OCI-LY1 (cell line): Measurements from ENCODE around the gene ACTR8.

Experiments
- H2AFZ ChIP-seq: fragments of 200-600 bp; sonication (generic), shearing (Covaris generic); 2 replicates; pipeline ENCODE4 v1.6.0; 2014; ENCODE audit warnings: antibody characterized with exemption, mild to moderate bottlenecking, low read length
- H3F3A ChIP-seq: fragments of 200-600 bp; sonication (generic), shearing (Covaris generic); 2 replicates; pipeline ENCODE4 v1.6.0; 2014; ENCODE audit warnings: mild to moderate bottlenecking, antibody characterized with exemption, low read length, moderate library complexity; ENCODE audit not compliant: insufficient read depth
- H3K27ac ChIP-seq: fragments of 200-600 bp; sonication (generic); 2 replicates; pipeline ENCODE4 v1.5.1; 2014; ENCODE audit warnings: low read length, mixed run types, mild to moderate bottlenecking, low read depth; ENCODE audit not compliant: poor library complexity, severe bottlenecking
- H3K27me3 ChIP-seq: fragments of 200-600 bp; sonication (generic); 2 replicates; pipeline ENCODE4 v1.6.0; 2014; ENCODE audit warnings: antibody characterized with exemption, mild to moderate bottlenecking, low read length, moderate library complexity; ENCODE audit not compliant: insufficient read depth
- H3K36me3 ChIP-seq: fragments of 200-600 bp; sonication (generic); 2 replicates; pipeline ENCODE4 v1.6.1; 2014; ENCODE audit warnings: mild to moderate bottlenecking, antibody characterized with exemption, low read length, moderate library complexity, mixed read lengths; ENCODE audit not compliant: insufficient read depth
- H3K4me1 ChIP-seq: fragments of 200-600 bp; sonication (generic); 2 replicates; pipeline ENCODE4 v1.5.1; 2014; ENCODE audit warnings: mild to moderate bottlenecking, low read length, moderate library complexity; ENCODE audit not compliant: insufficient read depth, severe bottlenecking
- H3K4me2 ChIP-seq: fragments of 200-600 bp; sonication (generic), shearing (Covaris generic); 2 replicates; pipeline ENCODE4 v1.6.1; 2014; ENCODE audit warnings: low read length
- H3K4me3 ChIP-seq: fragments of 200-600 bp; sonication (generic); 2 replicates; pipeline ENCODE4 v1.5.1; 2014; ENCODE audit warnings: low read length, low read depth, mild to moderate bottlenecking, mixed read lengths; ENCODE audit not compliant: poor library complexity, severe bottlenecking
- H3K79me2 ChIP-seq: fragments of 200-600 bp; shearing (Covaris generic); 2 replicates; pipeline ENCODE4 v1.6.1; 2016; ENCODE audit warnings: mixed run types, low read length, mixed read lengths; ENCODE audit not compliant: insufficient read depth
- H3K9ac ChIP-seq: fragments of 200-600 bp; sonication (generic), shearing (Covaris generic); 2 replicates; pipeline ENCODE4 v1.6.1; 2014; ENCODE audit warnings: mild to moderate bottlenecking, low read length, mixed read lengths
- H3K9me2 ChIP-seq: fragments of 200-600 bp; sonication (generic), shearing (Covaris generic); 2 replicates; pipeline ENCODE4 v1.6.1; 2014; ENCODE audit warnings: low read depth, mild to moderate bottlenecking, low read length, mixed read lengths
- H3K9me3 ChIP-seq: fragments of 200-600 bp; shearing (Covaris generic); 2 replicates; pipeline ENCODE4 v1.6.1; 2014; ENCODE audit warnings: low read length, mixed read lengths
- H4K20me1 ChIP-seq: fragments of 200-600 bp; sonication (generic), shearing (Covaris generic); 2 replicates; pipeline ENCODE4 v1.6.0; 2016; ENCODE audit warnings: mild to moderate bottlenecking, low read length; ENCODE audit not compliant: insufficient read depth
- EZH2 ChIP-seq: fragments of 200-600 bp; sonication (generic), shearing (Covaris generic); IDR thresholded peaks from 2 replicates; pipeline ENCODE4 v1.8.0; 2017; ENCODE audit warnings: borderline replicate concordance, mixed run types, mild to moderate bottlenecking, antibody characterized with exemption, low read length, moderate library complexity, mixed read lengths
- TF ChIP-seq, protein P1 (sequence below): fragments of 200-600 bp; sonication (generic), shearing (Covaris generic); IDR thresholded peaks from 2 replicates; pipeline ENCODE4 v1.5.1; 2017; ENCODE audit warnings: mild to moderate bottlenecking, antibody characterized with exemption, low read length, moderate library complexity, mixed read lengths

ACTR8 gene

DNA sequence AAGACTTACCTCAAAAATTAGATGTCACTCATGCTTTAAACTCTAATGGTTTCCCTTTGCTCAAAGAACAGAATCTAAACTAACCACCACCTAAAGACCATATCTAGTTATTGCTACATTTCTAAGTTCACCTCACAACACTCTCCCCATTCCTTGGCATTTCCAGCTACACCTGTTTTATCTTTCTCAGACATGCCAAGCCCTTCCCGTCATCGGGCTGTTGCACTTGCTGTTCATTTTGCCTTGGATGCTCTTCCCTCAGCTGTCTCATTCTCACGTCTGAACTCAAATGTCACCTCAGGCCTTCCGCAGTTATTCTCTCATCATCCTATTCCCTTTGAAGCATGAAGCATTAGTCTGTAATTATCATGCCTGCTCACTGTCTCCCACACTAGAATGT, 1.1 kb upstream of the ACTR8 start:
- H3K4me2 ChIP-seq: no peak overlapping the region

DNA sequence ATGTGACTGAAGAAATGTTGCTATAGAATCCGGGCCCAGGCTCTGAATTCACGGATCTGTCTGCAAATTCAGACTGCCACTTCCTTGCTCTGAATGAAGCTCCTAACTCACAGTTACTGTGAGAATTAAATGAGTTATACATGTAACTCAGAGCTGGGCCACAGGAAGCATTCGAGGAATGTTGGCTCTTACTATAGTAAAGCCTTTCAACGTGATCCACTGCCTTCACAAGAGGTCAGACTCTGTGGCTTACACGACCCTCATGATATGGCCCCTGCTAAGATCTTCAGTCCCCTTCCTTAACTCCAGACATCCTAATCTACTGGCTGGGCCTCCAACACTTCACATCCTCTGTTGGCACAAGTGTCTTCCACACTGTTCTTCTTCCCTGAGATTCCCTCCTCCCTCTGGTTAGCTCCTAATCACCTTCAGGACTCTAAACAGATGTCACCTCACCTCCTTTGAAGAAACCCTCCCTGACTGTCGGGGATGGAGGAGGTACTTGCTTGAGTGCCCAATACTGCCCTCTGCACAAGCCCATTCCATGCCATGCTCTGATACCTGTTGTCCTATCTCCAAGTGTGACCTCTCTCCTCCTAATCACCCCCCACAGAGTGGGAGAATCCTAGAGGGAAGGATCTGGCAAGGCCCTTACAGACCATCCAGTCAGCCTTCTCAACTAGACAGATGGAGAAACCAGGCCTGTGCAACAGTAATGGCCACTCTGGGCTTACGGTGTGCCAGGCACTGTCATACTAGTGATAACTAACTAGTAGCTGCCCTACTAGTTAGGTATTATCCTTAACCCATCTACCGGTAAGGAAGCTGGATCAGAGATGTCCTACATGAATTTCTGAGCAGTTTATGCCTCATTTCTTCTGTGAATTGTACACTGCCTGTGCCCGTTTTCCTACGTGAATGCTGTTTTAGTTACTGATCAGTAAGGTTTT, 1.3 kb downstream of the ACTR8 start:
- TF ChIP-seq, protein P1, sequence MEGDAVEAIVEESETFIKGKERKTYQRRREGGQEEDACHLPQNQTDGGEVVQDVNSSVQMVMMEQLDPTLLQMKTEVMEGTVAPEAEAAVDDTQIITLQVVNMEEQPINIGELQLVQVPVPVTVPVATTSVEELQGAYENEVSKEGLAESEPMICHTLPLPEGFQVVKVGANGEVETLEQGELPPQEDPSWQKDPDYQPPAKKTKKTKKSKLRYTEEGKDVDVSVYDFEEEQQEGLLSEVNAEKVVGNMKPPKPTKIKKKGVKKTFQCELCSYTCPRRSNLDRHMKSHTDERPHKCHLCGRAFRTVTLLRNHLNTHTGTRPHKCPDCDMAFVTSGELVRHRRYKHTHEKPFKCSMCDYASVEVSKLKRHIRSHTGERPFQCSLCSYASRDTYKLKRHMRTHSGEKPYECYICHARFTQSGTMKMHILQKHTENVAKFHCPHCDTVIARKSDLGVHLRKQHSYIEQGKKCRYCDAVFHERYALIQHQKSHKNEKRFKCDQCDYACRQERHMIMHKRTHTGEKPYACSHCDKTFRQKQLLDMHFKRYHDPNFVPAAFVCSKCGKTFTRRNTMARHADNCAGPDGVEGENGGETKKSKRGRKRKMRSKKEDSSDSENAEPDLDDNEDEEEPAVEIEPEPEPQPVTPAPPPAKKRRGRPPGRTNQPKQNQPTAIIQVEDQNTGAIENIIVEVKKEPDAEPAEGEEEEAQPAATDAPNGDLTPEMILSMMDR: no peak
- TF ChIP-seq EZH2: no peak
- H3K27me3 ChIP-seq: no peaks in the 10 kb centered on the region
- no peaks in the 10 kb centered on the region for H3K9me3 ChIP-seq
- H3K4me2 ChIP-seq: peak overlapping the region; percentile 67
- H3K79me2 ChIP-seq: no peaks in the 10 kb centered on the region
- H3F3A ChIP-seq: no peaks in the 10 kb centered on the region
- H4K20me1 ChIP-seq: no peaks in the 10 kb centered on the region
- no peaks in the 10 kb centered on the region for H3K9me2 ChIP-seq
- no peak overlapping the region for H3K27ac ChIP-seq
- peak overlapping the region; percentile 70 for H3K4me3 ChIP-seq
- H3K4me1 ChIP-seq: peaks cover 15% of the 10 kb centered on the region
- H3K36me3 ChIP-seq: peaks cover 60% of the 10 kb centered on the region
- no peak overlapping the region for H2AFZ ChIP-seq
- H3K9ac ChIP-seq: peak overlapping the region; percentile 73

More for the DNA sequence above, 1.1 kb upstream of the ACTR8 start:
- Histone ChIP-seq H3K79me2 (peaks cover 7% of the 10 kb centered on the region; the same call in 1 of the 2 replicates), H3K27me3 (no peaks in the 10 kb centered on the region), H3K9ac (no peak overlapping the region), H3K4me1 (peaks cover 15% of the 10 kb centered on the region), H3F3A (no peaks in the 10 kb centered on the region), H3K9me3 (no peaks in the 10 kb centered on the region), H3K36me3 (peaks cover 58% of the 10 kb centered on the region), H2AFZ (no peak overlapping the region), H3K27ac (no peak overlapping the region), H3K9me2 (no peaks in the 10 kb centered on the region), H4K20me1 (no peaks in the 10 kb centered on the region), H3K4me3 (no peak overlapping the region)
- TF ChIP-seq, protein P1: no peak
- no peak for TF ChIP-seq EZH2

- H3K9ac ChIP-seq: no peak overlapping the region
- peaks cover 84% of the 10 kb centered on the region for H3K36me3 ChIP-seq
- H3K9me3 ChIP-seq: no peaks in the 10 kb centered on the region
- H3F3A ChIP-seq: no peaks in the 10 kb centered on the region
- no peak overlapping the region for H3K4me2 ChIP-seq
- TF ChIP-seq, protein P1: no peak
- no peak for TF ChIP-seq EZH2
- no peaks in the 10 kb centered on the region for H4K20me1 ChIP-seq
- no peak overlapping the region for H3K4me3 ChIP-seq
- no peak overlapping the region for H3K27ac ChIP-seq
- no peaks in the 10 kb centered on the region for H3K79me2 ChIP-seq
- peaks cover 5% of the 10 kb centered on the region for H3K4me1 ChIP-seq
- H3K9me2 ChIP-seq: no peaks in the 10 kb centered on the region
- no peak overlapping the region for H2AFZ ChIP-seq
- no peaks in the 10 kb centered on the region for H3K27me3 ChIP-seq
Measured at GRCh38 chr3:53865732-53866499, 16.0 kb downstream of the ACTR8 start.
